Spleen (tissue), 11 donors: ENCODE results near the gene SYNPR. TPM values are rescaled to one million over a fixed set of nuclear protein-coding genes. Genes with fewer than 3 reads are reported as not detected.

Experiments
- DNase-seq: peaks from one replicate; pipeline ENCODE4 v3.0.0-alpha.2; 2020
- H3K27ac ChIP-seq, 8 donors: fragments of 200-600 bp; sonication (generic) in 7 of 8; 1 replicate in 4 of 8; 2 replicates in 4 of 8; pipeline versions ENCODE4 v1.5.0 to v1.8.0; 2016 to 2021; ENCODE audit warnings: inconsistent platforms in 4 of 8, mild to moderate bottlenecking in 4 of 8, moderate library complexity in 1 of 8
- H3K27me3 ChIP-seq, 7 donors: fragments of 200-600 bp; sonication (generic) in 6 of 7; replicated peaks in 1 of 7; 1 replicate in 4 of 7; 2 replicates in 3 of 7; pipeline versions ENCODE4 v1.5.0 to v1.8.0; 2016 to 2021; ENCODE audit warnings: inconsistent platforms in 3 of 7, mild to moderate bottlenecking in 1 of 7
- H3K36me3 ChIP-seq, 6 donors: fragments of 200-600 bp; sonication (generic) in 5 of 6; 1 replicate in 4 of 6; 2 replicates in 2 of 6; pipeline versions ENCODE4 v1.5.0 to v1.8.0; 2016 to 2021; ENCODE audit warnings: inconsistent platforms in 2 of 6
- H3K4me1 ChIP-seq, 6 donors: fragments of 200-600 bp; sonication (generic) in 5 of 6; 1 replicate in 3 of 6; 2 replicates in 3 of 6; pipeline versions ENCODE4 v1.5.0 to v1.8.0; 2016 to 2021; ENCODE audit warnings: inconsistent platforms in 3 of 6
- H3K4me3 ChIP-seq, 8 donors: fragments of 200-600 bp; sonication (generic) in 7 of 8; 1 replicate in 4 of 8; 2 replicates in 4 of 8; pipeline versions ENCODE4 v1.5.0 to v1.8.0; 2016 to 2021; ENCODE audit warnings: inconsistent platforms in 4 of 8, mild to moderate bottlenecking in 4 of 8, moderate library complexity in 2 of 8
- H3K9me3 ChIP-seq, 8 donors: fragments of 200-600 bp; sonication (generic) in 7 of 8; 1 replicate in 4 of 8; 2 replicates in 4 of 8; pipeline versions ENCODE4 v1.5.0 to v1.8.0; 2016 to 2021; ENCODE audit warnings: inconsistent platforms in 4 of 8
- CTCF ChIP-seq, 11 experiments: fragments of 200-600 bp in 7 of 11; fragments of 450-650 bp in 4 of 11; sonication (generic) in 4 of 11; IDR thresholded peaks in 8 of 11; conservative IDR thresholded peaks in 3 of 11; 1 replicate in 7 of 11; 2 replicates in 4 of 11; pipeline versions ENCODE4 v1.4.0 to v1.8.0; 2016 to 2021; ENCODE audit warnings: antibody characterized with exemption in 11 of 11, inconsistent platforms in 4 of 11, mild to moderate bottlenecking in 1 of 11
- POLR2A ChIP-seq, 3 donors: fragments of 450-650 bp; IDR thresholded peaks; one replicate each; pipeline ENCODE4 v1.5.1; 2017; ENCODE audit warnings: antibody characterized with exemption in 3 of 3, mild to moderate bottlenecking in 1 of 3
- POLR2AphosphoS5 ChIP-seq, 3 donors: sonication (generic); formaldehyde crosslinking; IDR thresholded peaks; one replicate each; pipeline ENCODE4 v1.5.1; 2017; ENCODE audit warnings: antibody characterized with exemption in 3 of 3
- WGBS, 5 donors: extraction: QIAGEN DNeasy Blood & Tissue Kit in 3 of 5; methylation state at CpG; one replicate each; pipeline versions ENCODE4 v1.1.5 to v1.1.7; 2013 to 2018; 5-methylcytosine and 5-hydroxymethylcytosine counted together
- intact Hi-C: fragments of 100-400 bp; cut with DNase I; formaldehyde crosslinking; loops from one replicate; pipeline ENCODE4 v1.15.0; 2023; ENCODE audit warnings: low total_unique reads
- polyA plus RNA-seq, 3 donors: library from polyadenylated mRNA; stranded (reverse); fragments of 200-250 nt; gene quantifications; one replicate each; pipeline ENCODE4 v1.2.1, GENCODE V29; 2013
- total RNA-seq, 7 donors: library from RNA; depleted of rRNA in 3 of 7; stranded (reverse); fragments of >200 nt in 3 of 7; fragmentation: NEBNext Ultra II Directional in 4 of 7; extraction: Animal tissue kit (Norgen Biotek cat#: 25700) in 4 of 7; gene quantifications; one replicate each; pipeline versions ENCODE4 v1.1.0 to v1.2.1, GENCODE V29; 2016 to 2021
- donor health status: healthy with polysubstance abuse.
- donor health status: DM: no; HTN: no; CAD: no; lungs with moderate emphysema.
- donor health status: DM: no; HTN: no; CAD: no.
- donor health status: Bipolar disorder and iron deficiency.
- donor health status: healthy.
- donor health status: DM: no; HTN: no; CAD: no.
- donor health status: DM: yes; HTN: yes; CAD: no.

Gene SYNPR
- total and polyA plus RNA-seq, 10 donors: not detected

GRCh38 chr3:63508771-63509170, 230.7 kb downstream of the SYNPR start:
- no peaks in the 10 kb centered on the region for H3K4me1 ChIP-seq
- TF ChIP-seq CTCF (IDR thresholded peaks at IDR 0.05 in 8 of 11, conservative IDR thresholded peaks at IDR 0.05 in 3 of 11) (no peak), POLR2AphosphoS5 (IDR thresholded peaks at IDR 0.05) (no peak), POLR2A (IDR thresholded peaks at IDR 0.05) (no peak)
- no peaks in the 10 kb centered on the region for H3K9me3 ChIP-seq
- no peak overlapping the region for H3K27ac ChIP-seq
- H3K36me3 ChIP-seq: no peaks in the 10 kb centered on the region
- intact Hi-C loops: no loop called here
- H3K27me3 ChIP-seq: no peaks in the 10 kb centered on the region
- H3K4me3 ChIP-seq: no peak overlapping the region
- DNase-seq: no peak

DNA sequence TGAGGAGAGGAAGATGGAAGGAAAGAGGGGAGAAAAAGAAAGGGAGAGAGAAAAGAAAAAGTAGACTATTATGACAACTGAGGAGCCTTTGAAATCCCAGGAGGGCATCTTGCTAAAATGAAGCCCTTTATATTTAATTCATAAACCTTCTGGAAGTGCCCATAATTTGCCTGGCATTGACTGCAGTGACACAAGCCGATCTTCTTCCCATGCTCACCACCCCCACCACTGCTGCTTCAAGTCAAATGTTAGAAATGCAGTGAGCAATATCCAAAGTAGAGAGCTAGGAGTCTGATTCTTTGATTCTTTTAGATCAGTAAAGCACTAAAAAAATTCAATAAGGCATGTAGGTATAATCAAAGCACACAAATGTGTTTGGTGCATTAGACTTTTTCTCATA, 235.7 kb downstream of the SYNPR start:
- Histone ChIP-seq H3K36me3 (no peaks in the 10 kb centered on the region), H3K4me1 (no peaks in the 10 kb centered on the region), H3K27me3 (no peaks in the 10 kb centered on the region), H3K4me3 (no peak overlapping the region), H3K9me3 (no peaks in the 10 kb centered on the region), H3K27ac (no peak overlapping the region)
- 77 to 97% (median 86%) methylated on average over 1 of the region's 1 CpG for WGBS, 5 donors
- intact Hi-C loops: no loop called here
- no peak for DNase-seq
- TF ChIP-seq CTCF (IDR thresholded peaks at IDR 0.05 in 8 of 11, conservative IDR thresholded peaks at IDR 0.05 in 3 of 11): no peak
- TF ChIP-seq POLR2A (IDR thresholded peaks at IDR 0.05): no peak
- TF ChIP-seq POLR2AphosphoS5 (IDR thresholded peaks at IDR 0.05): no peak

GRCh38 chr3:63514678-63515077, 236.6 kb downstream of the SYNPR start:
- intact Hi-C loops: no loop called here
- no peak for TF ChIP-seq POLR2A (IDR thresholded peaks at IDR 0.05)
- TF ChIP-seq POLR2AphosphoS5 (IDR thresholded peaks at IDR 0.05): no peak
- TF ChIP-seq CTCF (IDR thresholded peaks at IDR 0.05 in 8 of 11, conservative IDR thresholded peaks at IDR 0.05 in 3 of 11): no peak
- Histone ChIP-seq H3K9me3 (no peaks in the 10 kb centered on the region), H3K27ac (no peak overlapping the region), H3K4me1 (no peaks in the 10 kb centered on the region), H3K4me3 (no peak overlapping the region), H3K27me3 (no peaks in the 10 kb centered on the region), H3K36me3 (no peaks in the 10 kb centered on the region)
- DNase-seq: no peak
- 81 to 90% (median 85%) methylated on average over 4 of the region's 4 CpGs for WGBS, 5 donors

- 65 to 83% (median 74%) methylated on average over 3 of the region's 3 CpGs for WGBS, 5 donors
- H3K36me3 ChIP-seq: no peaks in the 10 kb centered on the region
- TF ChIP-seq POLR2A (IDR thresholded peaks at IDR 0.05): no peak
- no peak for TF ChIP-seq POLR2AphosphoS5 (IDR thresholded peaks at IDR 0.05)
- no peak for TF ChIP-seq CTCF (IDR thresholded peaks at IDR 0.05 in 8 of 11, conservative IDR thresholded peaks at IDR 0.05 in 3 of 11)
- no peak overlapping the region for H3K4me3 ChIP-seq
- H3K27ac ChIP-seq: no peak overlapping the region
- intact Hi-C loops: no loop called here
- H3K27me3 ChIP-seq: no peaks in the 10 kb centered on the region
- DNase-seq: no peak
- no peaks in the 10 kb centered on the region for H3K9me3 ChIP-seq
- H3K4me1 ChIP-seq: no peaks in the 10 kb centered on the region
These were observed 241.3 kb downstream of the SYNPR start for GRCh38 chr3:63519426-63519825.
